ENCODE data around the gene JAZF1. TPM values are rescaled to one million over a fixed set of nuclear protein-coding genes. Genes with fewer than 3 reads are reported as not detected.

The JAZF1 gene
- total and polyA plus RNA-seq, 2 of the 8 experiments (the other 6 are each of a cell fraction or from before 2014, with no cell fraction given) = 2.6 to 21.8 TPM

DNA sequence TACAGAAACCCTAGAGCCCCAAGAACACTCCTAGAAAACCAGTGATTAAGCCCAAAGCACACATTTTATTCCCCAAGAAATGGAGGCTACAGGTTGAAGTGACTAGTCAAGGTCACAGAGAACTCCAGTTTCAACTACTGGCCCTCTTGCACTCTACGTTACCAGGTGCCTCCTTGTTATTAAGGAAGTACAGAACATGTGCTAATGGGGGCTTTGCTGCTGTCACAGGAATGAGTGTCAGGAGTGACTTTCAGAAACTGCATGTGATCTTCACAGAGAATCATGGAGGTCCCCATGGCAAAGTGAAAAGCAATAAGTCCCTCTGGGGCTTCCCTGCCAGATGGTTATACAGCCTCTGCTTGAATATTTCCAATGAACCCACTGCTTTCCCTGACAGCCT, 19.3 kb downstream of the JAZF1 start:
- POLR2A ChIA-PET (ENCODE audit: partially characterized antibody) = no interaction called here
- peak overlapping the region; percentile 3; the same call in 1 of the 2 replicates for H3K18ac ChIP-seq (ENCODE audit: extremely low read depth, low read length)
- H4K5ac ChIP-seq (ENCODE audit: insufficient read length, low read depth, low read length) = no peak overlapping the region
- H3K9ac ChIP-seq (replicated peaks in 1 of 4; ENCODE audit: extremely low read depth in 1 of 4, low read depth in 3 of 4, low read length in 3 of 4) = no peak overlapping the region
- peaks cover 4 to 7% of the 10 kb centered on the region in 2 experiments; a peak in 2 of 4 replicates for H3K79me2 ChIP-seq (ENCODE audit: control insufficient read depth in 1 of 2, insufficient read depth in 2 of 2, low read length in 2 of 2)
- 80% methylated on average over 1 of the region's 1 CpG; no CpG with 5 or more reads in 1 of the 2 experiments for WGBS, 2 experiments (ENCODE audit: extremely low coverage in 1 of 2, insufficient coverage in 1 of 2, insufficient read length in 1 of 2, insufficient replicate concordance in 2 of 2, low coverage in 1 of 2, low lambda C conversion rate in 2 of 2, missing lambda C conversion rate in 1 of 2)
- FAIRE-seq (no peak), DNase-seq (ENCODE audit: low read depth in 1 of 2, low spot score in 2 of 2) (no peak)
- H2BK5ac ChIP-seq (ENCODE audit: low read depth, low read length) = no peak overlapping the region
- H2AFZ ChIP-seq (ENCODE audit: low read length) = no peak overlapping the region
- H3K23me2 ChIP-seq (ENCODE audit: low read depth, low read length) = no peaks in the 10 kb centered on the region
- no peak overlapping the region for H3K27ac ChIP-seq (ENCODE audit: low read depth, low read length)
- H2BK15ac ChIP-seq (ENCODE audit: low read length) = no peak overlapping the region
- H3K4me3 ChIP-seq (ENCODE audit: extremely low read depth in 1 of 4, insufficient read depth in 2 of 4, low read depth in 3 of 4, low read length in 4 of 4) = no peak overlapping the region
- H4K20me1 ChIP-seq (replicated peaks in 1 of 2; ENCODE audit: control insufficient read depth in 1 of 2, insufficient read depth in 2 of 2, low read length in 2 of 2) = no peaks in the 10 kb centered on the region
- no peak overlapping the region for H4K8ac ChIP-seq (ENCODE audit: extremely low read depth, insufficient read depth, low read length)
- H2BK12ac ChIP-seq (ENCODE audit: low read depth, low read length) = no peak overlapping the region
- no peak overlapping the region for H3K4me2 ChIP-seq (ENCODE audit: insufficient read depth in 1 of 2, low read depth in 2 of 2, low read length in 2 of 2)
- H3K23ac ChIP-seq (ENCODE audit: insufficient read length) = no peak overlapping the region
- no peak overlapping the region for H3K56ac ChIP-seq (replicated peaks; ENCODE audit: insufficient read length, low read depth, low read length)
- no peak for TF ChIP-seq CTBP2 (IDR thresholded peaks at IDR 0.05; ENCODE audit: borderline replicate concordance, insufficient read depth, insufficient read length, low read length)
- TF ChIP-seq HDAC6 (IDR thresholded peaks at IDR 0.05; ENCODE audit: low read depth, low read length) = no peak
- TF ChIP-seq RFX5 (IDR thresholded peaks at IDR 0.05; ENCODE audit: borderline replicate concordance, low read depth, low read length) = no peak
- peaks cover 0 to 5% (median under 1%) of the 10 kb centered on the region in 4 experiments; a peak in 1 of 7 replicates for H3K4me1 ChIP-seq (replicated peaks in 1 of 4; ENCODE audit: control insufficient read depth in 3 of 4, insufficient read depth in 4 of 4, low read length in 3 of 4)
- no peak overlapping the region for H2AK5ac ChIP-seq (ENCODE audit: low read depth, low read length)
- H3K4ac ChIP-seq (replicated peaks; ENCODE audit: insufficient read length, low read depth, low read length) = no peak overlapping the region
- H3K36me3 ChIP-seq (ENCODE audit: control insufficient read depth in 2 of 4, insufficient read depth in 4 of 4, low read length in 3 of 4) = no peaks in the 10 kb centered on the region
- no peaks in the 10 kb centered on the region for H3K27me3 ChIP-seq (replicated peaks in 1 of 4; ENCODE audit: control insufficient read depth in 3 of 4, extremely low read depth in 1 of 4, insufficient read depth in 3 of 4, low read length in 3 of 4)
- no peaks in the 10 kb centered on the region for H3K9me3 ChIP-seq (ENCODE audit: insufficient read depth in 2 of 2, low read depth in 1 of 2, low read length in 1 of 2)
- no peaks in the 10 kb centered on the region; the same call in 1 of the 2 replicates for H3K79me1 ChIP-seq (ENCODE audit: low read depth, low read length)
- H2BK120ac ChIP-seq (replicated peaks; ENCODE audit: low read depth, low read length) = no peak overlapping the region
- CTCF ChIA-PET (ENCODE audit: partially characterized antibody) = no interaction called here
- H3K14ac ChIP-seq (ENCODE audit: insufficient read length) = no peak overlapping the region
- H2BK20ac ChIP-seq (ENCODE audit: low read length) = no peak overlapping the region
- no peak overlapping the region for H4K91ac ChIP-seq (replicated peaks; ENCODE audit: insufficient read length, low read length)

Measured in H1 (cell line).